IPS-20b (cell line): Measurements from ENCODE around the gene ZSCAN18.

Source experiments
- H3K27ac ChIP-seq: one replicate; pipeline ENCODE4 v1.5.1; 2013; ENCODE audit warnings: low read length
- H3K27me3 ChIP-seq: 2 replicates; pipeline ENCODE4 v1.6.1; 2013; ENCODE audit warnings: mild to moderate bottlenecking, low read length, inconsistent platforms; ENCODE audit not compliant: insufficient read depth
- H3K36me3 ChIP-seq: 2 replicates; pipeline ENCODE4 v1.6.1; 2013; ENCODE audit warnings: low read depth, mild to moderate bottlenecking, inconsistent platforms, low read length, moderate library complexity; ENCODE audit not compliant: insufficient read depth
- H3K4me1 ChIP-seq: 2 replicates; pipeline ENCODE4 v1.6.1; 2013; ENCODE audit warnings: mild to moderate bottlenecking, control low read depth, inconsistent platforms, low read length, moderate library complexity; ENCODE audit not compliant: insufficient read depth
- H3K4me3 ChIP-seq: 2 replicates; pipeline ENCODE4 v1.5.1; 2013; ENCODE audit warnings: mild to moderate bottlenecking, low read length, inconsistent platforms
- H3K9ac ChIP-seq: 2 replicates; pipeline ENCODE4 v1.6.1; 2013; ENCODE audit warnings: low read depth, mild to moderate bottlenecking, inconsistent platforms, low read length, moderate library complexity
- H3K9me3 ChIP-seq: 2 replicates; pipeline ENCODE4 v1.6.1; 2013; ENCODE audit warnings: mild to moderate bottlenecking, low read depth, low read length, inconsistent platforms; ENCODE audit not compliant: insufficient read depth

Gene ZSCAN18

DNA sequence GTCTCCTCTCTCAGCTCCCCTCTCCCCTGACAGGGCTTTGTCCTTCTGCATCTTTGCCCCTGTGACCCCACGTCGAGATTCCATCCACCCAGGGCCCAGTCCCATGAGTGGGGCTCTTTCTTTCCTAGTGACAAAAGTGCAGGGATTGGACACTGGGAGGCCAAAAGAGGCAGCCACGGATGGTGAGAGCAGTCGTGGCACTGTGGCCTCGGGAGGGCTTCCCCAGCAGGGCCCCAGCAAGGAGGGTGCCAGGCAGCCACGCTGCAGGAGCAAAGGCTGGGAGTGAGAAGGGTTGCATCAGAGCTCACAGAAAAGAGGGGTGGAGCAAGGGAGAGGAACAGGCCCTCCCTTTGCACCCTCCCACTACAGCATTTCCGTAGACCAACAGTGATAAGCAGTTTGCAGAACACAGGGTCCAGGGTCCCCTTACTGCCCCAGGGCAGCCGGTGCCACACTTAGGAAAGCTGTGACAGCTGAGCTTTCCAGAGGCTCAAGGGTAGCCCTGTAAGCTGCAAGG lies 59.3 kb downstream of the ZSCAN18 start:
- H3K4me3 ChIP-seq, result no peak overlapping the region

DNA sequence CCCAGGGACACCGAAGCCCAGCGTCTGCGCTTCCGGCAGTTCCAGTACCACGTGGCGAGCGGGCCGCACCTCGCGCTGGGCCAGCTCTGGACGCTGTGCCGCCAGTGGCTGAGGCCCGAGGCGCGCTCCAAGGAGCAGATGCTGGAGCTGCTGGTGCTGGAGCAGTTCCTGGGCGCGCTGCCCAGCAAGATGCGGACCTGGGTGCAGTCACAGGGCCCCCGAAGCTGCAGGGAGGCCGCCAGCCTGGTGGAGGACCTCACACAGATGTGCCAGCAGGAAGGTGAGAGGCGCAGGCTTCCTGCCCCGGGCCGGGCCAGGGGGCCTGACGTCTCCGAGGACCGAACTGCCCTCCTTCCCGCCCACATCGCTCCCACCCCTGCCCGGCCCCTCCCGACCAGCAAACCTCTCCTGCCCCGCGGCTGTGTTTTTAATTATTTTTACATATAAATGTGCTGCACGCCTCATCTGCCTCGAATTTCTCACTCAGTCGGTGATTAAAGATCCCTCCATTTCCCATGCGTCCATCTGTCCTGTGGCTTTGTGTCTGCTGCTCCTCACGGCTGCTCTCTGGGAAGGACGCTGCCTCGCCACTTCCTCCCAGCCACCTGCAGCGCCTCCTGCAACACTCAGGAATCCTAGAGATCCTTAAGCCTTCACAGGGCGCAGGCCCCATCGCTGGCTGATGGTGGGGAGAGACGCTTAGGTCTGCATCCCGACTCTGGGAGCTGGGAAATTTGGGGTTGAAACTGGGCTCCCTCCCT lies 59.9 kb downstream of the ZSCAN18 start:
- Histone ChIP-seq H3K36me3 (no peaks in the 10 kb centered on the region), H3K4me1 (no peaks in the 10 kb centered on the region), H3K4me3 (no peak overlapping the region), H3K27me3 (no peaks in the 10 kb centered on the region), H3K27ac (no peak overlapping the region), H3K9ac (no peak overlapping the region), H3K9me3 (peaks cover 67% of the 10 kb centered on the region)

More for the DNA sequence above, 59.3 kb downstream of the ZSCAN18 start:
- Histone ChIP-seq H3K9ac (no peak overlapping the region), H3K27me3 (no peaks in the 10 kb centered on the region), H3K27ac (no peak overlapping the region), H3K4me1 (no peaks in the 10 kb centered on the region), H3K36me3 (no peaks in the 10 kb centered on the region), H3K9me3 (peaks cover 71% of the 10 kb centered on the region)

DNA sequence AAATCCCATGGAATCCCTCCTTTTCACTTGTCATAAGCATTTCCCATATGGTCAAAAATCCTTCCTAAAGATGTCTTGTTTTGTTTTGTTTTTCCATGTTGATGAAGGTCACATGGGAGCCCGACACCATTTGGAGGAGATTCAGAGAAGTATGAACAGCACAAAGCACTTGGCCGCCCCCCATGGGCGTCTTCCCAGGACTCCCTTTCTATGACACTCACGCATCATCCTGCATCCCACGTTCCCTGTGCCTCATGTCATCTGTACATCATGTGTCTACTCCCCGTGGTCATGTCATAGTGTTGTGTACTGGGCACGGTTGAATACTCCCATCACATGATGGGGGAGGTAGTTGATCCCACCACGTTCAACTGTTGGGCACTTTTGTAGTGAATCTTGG lies 62.2 kb downstream of the ZSCAN18 start:
- peaks cover 70% of the 10 kb centered on the region for H3K9me3 ChIP-seq

DNA sequence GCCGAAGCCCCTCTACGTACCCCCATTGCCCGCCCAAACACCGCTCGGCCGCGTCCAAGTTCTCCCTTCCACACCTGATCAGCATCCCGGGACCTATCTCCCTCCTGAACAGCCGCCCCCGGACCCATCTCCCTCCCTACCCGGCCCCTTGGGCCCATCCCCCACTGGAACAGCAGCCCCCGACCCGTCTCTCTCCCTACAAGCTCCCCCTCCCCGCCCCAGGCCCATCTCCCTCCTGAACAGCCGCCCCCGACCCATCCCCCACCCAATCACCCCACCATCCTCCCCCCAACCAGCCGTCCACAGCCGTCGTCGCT lies 63.6 kb downstream of the ZSCAN18 start:
- Histone ChIP-seq H3K4me3 (no peak overlapping the region), H3K9me3 (peaks cover 66% of the 10 kb centered on the region), H3K27ac (no peak overlapping the region)

More for the DNA sequence above, 62.2 kb downstream of the ZSCAN18 start:
- H3K4me3 ChIP-seq, result no peak overlapping the region
- no peak overlapping the region for H3K27ac ChIP-seq
- no peaks in the 10 kb centered on the region for H3K36me3 ChIP-seq
- H3K27me3 ChIP-seq, result no peaks in the 10 kb centered on the region
- no peak overlapping the region for H3K9ac ChIP-seq
- H3K4me1 ChIP-seq, result no peaks in the 10 kb centered on the region

More for the DNA sequence above, 63.6 kb downstream of the ZSCAN18 start:
- H3K27me3 ChIP-seq, result no peaks in the 10 kb centered on the region
- H3K36me3 ChIP-seq, result no peaks in the 10 kb centered on the region
- H3K9ac ChIP-seq, result no peak overlapping the region
- H3K4me1 ChIP-seq, result no peaks in the 10 kb centered on the region
